ENCODE results near the gene VCAN. TPM values are rescaled to one million over a fixed set of nuclear protein-coding genes. Genes with fewer than 3 reads are reported as not detected.

VCAN gene
- total RNA-seq, 1 donor = 543 TPM

- Histone ChIP-seq H3K9me3 (ENCODE audit: low read depth, low read length) (no peaks in the 10 kb centered on the region), H3K4me1 (ENCODE audit: insufficient read depth, low read length) (no peaks in the 10 kb centered on the region)
These were observed 56.9 kb downstream of the VCAN start for GRCh38 chr5:83528439-83528769.

DNA sequence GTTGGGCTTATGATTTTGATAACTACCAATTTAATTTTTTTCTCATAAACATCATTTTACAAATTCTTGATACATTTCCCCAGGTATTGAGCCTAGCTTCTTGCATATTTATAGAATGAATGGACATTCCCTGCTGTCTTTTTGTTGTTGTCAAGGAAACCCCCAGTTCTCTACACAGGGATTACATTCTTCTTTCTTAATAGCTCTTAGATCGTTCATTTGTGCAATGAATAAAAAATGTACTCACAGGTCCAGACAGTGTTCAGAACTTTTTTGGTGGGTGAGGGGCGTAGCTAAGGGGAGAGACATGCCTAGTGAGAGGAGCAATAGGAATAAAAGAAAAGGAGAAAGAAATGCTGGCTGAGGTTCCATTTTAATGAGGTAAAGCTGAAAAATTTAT is 58.6 kb downstream of the VCAN start:
- H3K27ac ChIP-seq (ENCODE audit: low read depth, low read length) = no peak overlapping the region
- H3K36me3 ChIP-seq (ENCODE audit: insufficient read depth, low read length) = peaks cover 5% of the 10 kb centered on the region
- H2AFZ ChIP-seq (ENCODE audit: low read length) = no peak overlapping the region
- H3K27me3 ChIP-seq (ENCODE audit: insufficient read depth, low read length) = no peaks in the 10 kb centered on the region
- H4K20me1 ChIP-seq (ENCODE audit: insufficient read depth, low read length) = no peaks in the 10 kb centered on the region
- no peak for TF ChIP-seq CTCF (IDR thresholded peaks at IDR 0.05; ENCODE audit: extremely low read depth, low read depth, low read length)
- no peak overlapping the region for H3K4me3 ChIP-seq (ENCODE audit: insufficient read depth, low read length)
- H3K9me3 ChIP-seq (ENCODE audit: low read depth, low read length) = no peaks in the 10 kb centered on the region
- H3K4me2 ChIP-seq (ENCODE audit: insufficient read depth, low read length) = no peak overlapping the region
- DNase-seq (ENCODE audit: insufficient read length, low spot score, missing footprints) = no peak
- no peaks in the 10 kb centered on the region for H3K79me2 ChIP-seq (ENCODE audit: insufficient read depth, low read length)
- no peaks in the 10 kb centered on the region for H3K4me1 ChIP-seq (ENCODE audit: insufficient read depth, low read length)

More at GRCh38 chr5:83528439-83528769, 56.9 kb downstream of the VCAN start:
- no peak for TF ChIP-seq CTCF (IDR thresholded peaks at IDR 0.05; ENCODE audit: extremely low read depth, low read depth, low read length)
- Histone ChIP-seq H3K4me2 (ENCODE audit: insufficient read depth, low read length) (no peak overlapping the region), H3K4me3 (ENCODE audit: insufficient read depth, low read length) (no peak overlapping the region), H3K36me3 (ENCODE audit: insufficient read depth, low read length) (peaks cover 9% of the 10 kb centered on the region), H3K79me2 (ENCODE audit: insufficient read depth, low read length) (no peaks in the 10 kb centered on the region), H3K27me3 (ENCODE audit: insufficient read depth, low read length) (no peaks in the 10 kb centered on the region), H2AFZ (ENCODE audit: low read length) (no peak overlapping the region), H3K27ac (ENCODE audit: low read depth, low read length) (no peak overlapping the region), H4K20me1 (ENCODE audit: insufficient read depth, low read length) (no peaks in the 10 kb centered on the region)
- no peak for DNase-seq (ENCODE audit: insufficient read length, low spot score, missing footprints)

DNA sequence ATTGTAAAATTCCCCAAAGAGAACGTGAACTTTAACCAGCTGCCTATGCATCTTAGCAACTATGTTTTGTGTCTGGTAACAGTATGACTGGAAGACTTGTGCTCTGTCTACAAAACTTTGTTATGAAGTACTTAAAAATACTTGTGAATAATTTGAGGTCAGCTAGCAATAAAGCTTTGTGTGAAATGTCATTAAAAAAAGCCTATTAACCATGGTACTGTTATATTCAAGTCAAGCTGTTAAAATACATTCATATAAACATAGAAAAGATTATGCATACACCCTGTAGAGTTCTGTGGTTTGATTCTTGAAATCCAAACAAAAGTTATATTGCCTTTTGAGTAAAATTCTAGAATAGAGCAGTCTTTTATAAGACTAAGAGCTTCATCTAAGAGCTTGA is 60.1 kb downstream of the VCAN start:
- no peaks in the 10 kb centered on the region for H3K79me2 ChIP-seq (ENCODE audit: insufficient read depth, low read length)
- DNase-seq (ENCODE audit: insufficient read length, low spot score, missing footprints) = no peak
- H3K4me2 ChIP-seq (ENCODE audit: insufficient read depth, low read length) = no peak overlapping the region
- H3K4me1 ChIP-seq (ENCODE audit: insufficient read depth, low read length) = no peaks in the 10 kb centered on the region
- peaks cover 6% of the 10 kb centered on the region for H3K36me3 ChIP-seq (ENCODE audit: insufficient read depth, low read length)
- H3K9me3 ChIP-seq (ENCODE audit: low read depth, low read length) = no peaks in the 10 kb centered on the region
- H3K27ac ChIP-seq (ENCODE audit: low read depth, low read length) = no peak overlapping the region
- H3K4me3 ChIP-seq (ENCODE audit: insufficient read depth, low read length) = no peak overlapping the region
- no peak overlapping the region for H2AFZ ChIP-seq (ENCODE audit: low read length)
- H3K27me3 ChIP-seq (ENCODE audit: insufficient read depth, low read length) = no peaks in the 10 kb centered on the region
- H4K20me1 ChIP-seq (ENCODE audit: insufficient read depth, low read length) = no peaks in the 10 kb centered on the region
- TF ChIP-seq CTCF (IDR thresholded peaks at IDR 0.05; ENCODE audit: extremely low read depth, low read depth, low read length) = no peak

DNA sequence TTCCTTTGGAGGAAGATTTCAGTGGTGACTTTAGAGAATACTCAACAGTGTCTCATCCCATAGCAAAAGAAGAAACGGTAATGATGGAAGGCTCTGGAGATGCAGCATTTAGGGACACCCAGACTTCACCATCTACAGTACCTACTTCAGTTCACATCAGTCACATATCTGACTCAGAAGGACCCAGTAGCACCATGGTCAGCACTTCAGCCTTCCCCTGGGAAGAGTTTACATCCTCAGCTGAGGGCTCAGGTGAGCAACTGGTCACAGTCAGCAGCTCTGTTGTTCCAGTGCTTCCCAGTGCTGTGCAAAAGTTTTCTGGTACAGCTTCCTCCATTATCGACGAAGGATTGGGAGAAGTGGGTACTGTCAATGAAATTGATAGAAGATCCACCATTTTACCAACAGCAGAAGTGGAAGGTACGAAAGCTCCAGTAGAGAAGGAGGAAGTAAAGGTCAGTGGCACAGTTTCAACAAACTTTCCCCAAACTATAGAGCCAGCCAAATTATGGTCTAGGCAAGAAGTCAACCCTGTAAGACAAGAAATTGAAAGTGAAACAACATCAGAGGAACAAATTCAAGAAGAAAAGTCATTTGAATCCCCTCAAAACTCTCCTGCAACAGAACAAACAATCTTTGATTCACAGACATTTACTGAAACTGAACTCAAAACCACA is 67.4 kb downstream of the VCAN start:
- H2AFZ ChIP-seq (ENCODE audit: low read length) = no peak overlapping the region
- no peak for TF ChIP-seq CTCF (IDR thresholded peaks at IDR 0.05; ENCODE audit: extremely low read depth, low read depth, low read length)
- H3K4me2 ChIP-seq (ENCODE audit: insufficient read depth, low read length) = no peak overlapping the region
- H3K36me3 ChIP-seq (ENCODE audit: insufficient read depth, low read length) = peaks cover 37% of the 10 kb centered on the region
- H3K4me1 ChIP-seq (ENCODE audit: insufficient read depth, low read length) = no peaks in the 10 kb centered on the region
- H3K79me2 ChIP-seq (ENCODE audit: insufficient read depth, low read length) = no peaks in the 10 kb centered on the region
- DNase-seq (ENCODE audit: insufficient read length, low spot score, missing footprints) = no peak
- H4K20me1 ChIP-seq (ENCODE audit: insufficient read depth, low read length) = no peaks in the 10 kb centered on the region
- no peaks in the 10 kb centered on the region for H3K27me3 ChIP-seq (ENCODE audit: insufficient read depth, low read length)
- no peak overlapping the region for H3K4me3 ChIP-seq (ENCODE audit: insufficient read depth, low read length)
- H3K9me3 ChIP-seq (ENCODE audit: low read depth, low read length) = no peaks in the 10 kb centered on the region
- H3K27ac ChIP-seq (ENCODE audit: low read depth, low read length) = no peak overlapping the region

Measured in osteoblast (primary cell).